Kidney (tissue), 14 donors: ENCODE results near the gene H1-8. TPM values are rescaled to one million over a fixed set of nuclear protein-coding genes. Genes with fewer than 3 reads are reported as not detected.

Experiments
- DNase-seq, 5 donors: peaks; one replicate each; pipeline ENCODE4 v3.0.0-alpha.2; 2013 to 2020
- FAIRE-seq: peaks from 2 replicates; lab custom pipeline; 2012; peaks lifted over from hg19 to GRCh38; lab: Jason Lieb, UNC
- H3K27ac ChIP-seq, 2 donors: one replicate each; pipeline ENCODE4 v1.7.0; 2013; ENCODE audit warnings: low read depth in 2 of 2, low read length in 2 of 2, inconsistent platforms in 1 of 2
- H3K27me3 ChIP-seq: one replicate; pipeline ENCODE4 v1.7.1; 2013; ENCODE audit warnings: low read length, inconsistent platforms; ENCODE audit not compliant: control insufficient read depth, insufficient read depth
- H3K36me3 ChIP-seq, 3 donors: one replicate each; pipeline versions ENCODE4 v1.7.0 to v1.7.1; 2013; ENCODE audit warnings: low read length in 3 of 3, control low read depth in 1 of 3, inconsistent platforms in 1 of 3; ENCODE audit not compliant: insufficient read depth in 3 of 3, control insufficient read depth in 2 of 3
- H3K4me1 ChIP-seq, 3 donors: one replicate each; pipeline versions ENCODE4 v1.7.0 to v1.7.1; 2013; ENCODE audit warnings: low read length in 3 of 3, inconsistent platforms in 1 of 3, low read depth in 1 of 3; ENCODE audit not compliant: control insufficient read depth in 2 of 3, insufficient read depth in 2 of 3
- H3K4me3 ChIP-seq, 3 donors: one replicate each; pipeline versions ENCODE4 v1.7.0 to v1.8.1; 2013; ENCODE audit warnings: low read length in 3 of 3, control low read depth in 1 of 3, inconsistent platforms in 1 of 3
- H3K9ac ChIP-seq, 3 donors: one replicate each; pipeline versions ENCODE4 v1.7.0 to v1.7.1; 2013; ENCODE audit warnings: low read length in 3 of 3, control low read depth in 1 of 3, inconsistent platforms in 1 of 3
- H3K9me3 ChIP-seq, 3 donors: one replicate each; pipeline versions ENCODE4 v1.7.0 to v1.7.1; 2013; ENCODE audit warnings: low read length in 3 of 3, control low read depth in 1 of 3, inconsistent platforms in 1 of 3; ENCODE audit not compliant: control insufficient read depth in 2 of 3, insufficient read depth in 1 of 3
- intact Hi-C: fragments of 100-400 bp; cut with DNase I; formaldehyde crosslinking; loops from one replicate; pipeline ENCODE4 v1.11.1; 2022
- polyA plus RNA-seq: library from polyadenylated mRNA; stranded (reverse); fragments of 350-450 nt; fragmentation: Illumina TruSeq; extraction: RNeasy Lipid Tissue Mini Kit (QIAGEN cat#74804); gene quantifications from one replicate; pipeline ENCODE4 v1.2.3, GENCODE V29; 2014; ENCODE audit warnings: low read depth, low replicate concordance; ENCODE audit not compliant: insufficient read depth
- total RNA-seq: library from RNA; stranded (reverse); fragmentation: NEBNext Ultra II Directional; extraction: Animal tissue kit (Norgen Biotek cat#: 25700); gene quantifications from one replicate; pipeline ENCODE4 v1.2.1, GENCODE V29; 2021
- TF ChIP-seq, protein P1 (sequence below): IDR thresholded peaks from 3 replicates; pipeline ENCODE4 v1.5.1; 2012; ENCODE audit warnings: mild to moderate bottlenecking, moderate library complexity, borderline replicate concordance; ENCODE audit not compliant: insufficient read depth; ENCODE audit errors: extremely low read depth
- donor health status: control.
- donor health status: control.
- donor health status: control.
- donor health status: control.
- donor health status: control.
- donor health status: DM: yes; HTN: yes; CAD: no.
- donor health status: Normal renal cell carcinoma (clear cell type).

H1-8 gene
- total and polyA plus RNA-seq, 2 donors from 2014 or later = not detected

DNA sequence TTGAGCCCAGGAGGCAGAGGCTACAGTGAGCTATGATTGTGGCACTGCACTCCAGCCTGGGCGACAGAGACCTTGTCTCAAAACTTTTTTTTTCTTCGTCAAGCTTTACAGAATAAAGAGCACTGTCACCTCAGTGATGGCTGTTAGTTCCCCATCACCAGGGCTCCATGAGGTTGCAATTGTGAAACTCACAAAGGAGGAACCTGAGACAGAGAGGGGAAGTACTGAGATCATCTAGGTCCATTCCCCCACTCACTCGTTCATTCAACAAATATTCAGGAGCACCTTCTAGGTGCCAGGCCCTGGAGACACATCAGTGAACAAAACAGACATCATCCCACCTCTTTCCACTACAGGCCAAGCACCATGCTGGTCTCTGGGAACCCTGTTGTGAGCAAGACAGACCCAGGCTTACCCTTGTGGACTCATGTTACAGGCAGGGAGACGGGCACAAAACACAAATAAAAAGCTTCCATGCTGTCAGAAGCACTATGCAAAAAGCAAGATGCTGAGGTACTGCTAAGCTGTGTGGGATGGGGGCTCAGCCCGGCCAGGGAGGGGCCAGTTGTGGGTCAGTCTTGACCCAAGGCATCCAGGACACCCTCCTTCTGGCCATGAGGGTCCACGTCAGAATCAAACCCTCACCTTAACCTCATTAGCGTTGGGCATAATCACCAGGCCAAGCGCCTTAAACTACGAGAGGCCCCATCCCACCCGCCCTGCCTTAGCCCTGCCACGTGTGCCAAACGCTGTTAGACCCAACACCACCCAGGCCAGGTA is 16.7 kb upstream of the H1-8 start:
- Histone ChIP-seq H3K27me3 (no peaks in the 10 kb centered on the region), H3K27ac (no peak overlapping the region), H3K36me3 (no peaks in the 10 kb centered on the region), H3K4me3 (no peak overlapping the region), H3K9me3 (no peaks in the 10 kb centered on the region), H3K9ac (no peak overlapping the region), H3K4me1 (peaks cover 3 to 7% (median 6%) of the 10 kb centered on the region in 3 donors)
- DNase-seq = no peak
- TF ChIP-seq, protein P1, sequence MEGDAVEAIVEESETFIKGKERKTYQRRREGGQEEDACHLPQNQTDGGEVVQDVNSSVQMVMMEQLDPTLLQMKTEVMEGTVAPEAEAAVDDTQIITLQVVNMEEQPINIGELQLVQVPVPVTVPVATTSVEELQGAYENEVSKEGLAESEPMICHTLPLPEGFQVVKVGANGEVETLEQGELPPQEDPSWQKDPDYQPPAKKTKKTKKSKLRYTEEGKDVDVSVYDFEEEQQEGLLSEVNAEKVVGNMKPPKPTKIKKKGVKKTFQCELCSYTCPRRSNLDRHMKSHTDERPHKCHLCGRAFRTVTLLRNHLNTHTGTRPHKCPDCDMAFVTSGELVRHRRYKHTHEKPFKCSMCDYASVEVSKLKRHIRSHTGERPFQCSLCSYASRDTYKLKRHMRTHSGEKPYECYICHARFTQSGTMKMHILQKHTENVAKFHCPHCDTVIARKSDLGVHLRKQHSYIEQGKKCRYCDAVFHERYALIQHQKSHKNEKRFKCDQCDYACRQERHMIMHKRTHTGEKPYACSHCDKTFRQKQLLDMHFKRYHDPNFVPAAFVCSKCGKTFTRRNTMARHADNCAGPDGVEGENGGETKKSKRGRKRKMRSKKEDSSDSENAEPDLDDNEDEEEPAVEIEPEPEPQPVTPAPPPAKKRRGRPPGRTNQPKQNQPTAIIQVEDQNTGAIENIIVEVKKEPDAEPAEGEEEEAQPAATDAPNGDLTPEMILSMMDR = no peak
- intact Hi-C loops = no loop called here
- no peak for FAIRE-seq

DNA sequence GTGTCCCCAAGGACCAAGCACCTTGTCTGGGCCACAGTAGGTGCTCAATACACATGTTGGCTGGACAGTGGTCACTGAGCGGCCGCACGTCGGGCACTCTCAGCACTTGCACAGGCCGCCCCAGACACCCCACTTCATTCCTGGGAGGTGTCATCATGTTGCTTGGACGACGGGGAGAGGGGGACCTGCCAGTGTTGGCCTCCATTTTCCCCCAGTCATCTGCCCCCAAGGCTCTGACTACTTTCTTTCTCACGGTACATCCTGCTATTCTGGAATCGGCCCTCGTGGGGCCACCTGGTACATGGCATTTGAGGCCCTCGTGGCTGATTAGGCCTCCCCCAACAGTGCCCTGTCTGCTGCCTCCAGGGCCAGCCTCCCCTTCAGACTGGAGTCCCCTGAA is 15.7 kb upstream of the H1-8 start:
- no peak for DNase-seq
- intact Hi-C loops = no loop called here
- TF ChIP-seq, protein P1 = no peak
- Histone ChIP-seq H3K4me3 (no peak overlapping the region), H3K4me1 (peaks cover 3 to 7% (median 6%) of the 10 kb centered on the region in 3 donors), H3K36me3 (no peaks in the 10 kb centered on the region), H3K27me3 (no peaks in the 10 kb centered on the region), H3K9ac (no peak overlapping the region), H3K27ac (no peak overlapping the region), H3K9me3 (no peaks in the 10 kb centered on the region)
- no peak for FAIRE-seq

DNA sequence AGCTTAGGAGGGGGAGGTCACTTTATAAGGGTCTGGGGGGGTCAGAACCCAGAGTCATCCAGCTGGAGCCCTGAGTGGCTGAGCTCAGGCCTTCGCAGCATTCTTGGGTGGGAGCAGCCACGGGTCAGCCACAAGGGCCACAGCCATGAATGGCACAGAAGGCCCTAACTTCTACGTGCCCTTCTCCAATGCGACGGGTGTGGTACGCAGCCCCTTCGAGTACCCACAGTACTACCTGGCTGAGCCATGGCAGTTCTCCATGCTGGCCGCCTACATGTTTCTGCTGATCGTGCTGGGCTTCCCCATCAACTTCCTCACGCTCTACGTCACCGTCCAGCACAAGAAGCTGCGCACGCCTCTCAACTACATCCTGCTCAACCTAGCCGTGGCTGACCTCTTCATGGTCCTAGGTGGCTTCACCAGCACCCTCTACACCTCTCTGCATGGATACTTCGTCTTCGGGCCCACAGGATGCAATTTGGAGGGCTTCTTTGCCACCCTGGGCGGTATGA is 14.3 kb upstream of the H1-8 start, which contains the start of gene RHO:
Gene RHO (plus strand): TSS at position 51 of the 512 bp plus-strand sequence. CDS start 95 bp downstream, at position 146.
- FAIRE-seq = no peak
- TF ChIP-seq, protein P1 = no peak
- intact Hi-C loops = no loop called here
- Histone ChIP-seq H3K9ac (no peak within 1 kb of the TSS), H3K4me1 (peaks cover 3 to 7% (median 6%) of the 10 kb centered on the region in 3 donors), H3K36me3 (no peaks in the 10 kb centered on the region), H3K9me3 (no peaks in the 10 kb centered on the region), H3K27ac (no peak within 1 kb of the TSS), H3K4me3 (no peak within 1 kb of the TSS), H3K27me3 (no peaks in the 10 kb centered on the region)
- no peak for DNase-seq
